ENCODE data around the gene NFATC2.

- TF ChIP-seq, protein P1, sequence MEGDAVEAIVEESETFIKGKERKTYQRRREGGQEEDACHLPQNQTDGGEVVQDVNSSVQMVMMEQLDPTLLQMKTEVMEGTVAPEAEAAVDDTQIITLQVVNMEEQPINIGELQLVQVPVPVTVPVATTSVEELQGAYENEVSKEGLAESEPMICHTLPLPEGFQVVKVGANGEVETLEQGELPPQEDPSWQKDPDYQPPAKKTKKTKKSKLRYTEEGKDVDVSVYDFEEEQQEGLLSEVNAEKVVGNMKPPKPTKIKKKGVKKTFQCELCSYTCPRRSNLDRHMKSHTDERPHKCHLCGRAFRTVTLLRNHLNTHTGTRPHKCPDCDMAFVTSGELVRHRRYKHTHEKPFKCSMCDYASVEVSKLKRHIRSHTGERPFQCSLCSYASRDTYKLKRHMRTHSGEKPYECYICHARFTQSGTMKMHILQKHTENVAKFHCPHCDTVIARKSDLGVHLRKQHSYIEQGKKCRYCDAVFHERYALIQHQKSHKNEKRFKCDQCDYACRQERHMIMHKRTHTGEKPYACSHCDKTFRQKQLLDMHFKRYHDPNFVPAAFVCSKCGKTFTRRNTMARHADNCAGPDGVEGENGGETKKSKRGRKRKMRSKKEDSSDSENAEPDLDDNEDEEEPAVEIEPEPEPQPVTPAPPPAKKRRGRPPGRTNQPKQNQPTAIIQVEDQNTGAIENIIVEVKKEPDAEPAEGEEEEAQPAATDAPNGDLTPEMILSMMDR (conservative IDR thresholded peaks at IDR 0.05): no peak
- no peak for TF ChIP-seq EZH2 (IDR thresholded peaks at IDR 0.05; ENCODE audit: low read depth)
These were observed 202.1 kb downstream of the NFATC2 start for GRCh38 chr20:51340451-51340840.

Measured in PC-9 (cell line).